ENCODE measurements around the gene RNF8. TPM values are rescaled to one million over a fixed set of nuclear protein-coding genes. Genes with fewer than 3 reads are reported as not detected.

The RNF8 gene
- total RNA-seq, 8 experiments from 2014 or later = 19.0 to 53.9 (median 22.9) TPM

- ATAC-seq (replicated peaks in 6 of 8) = no peak
- in situ Hi-C loops (cut with MboI; ENCODE audit: low pct_unique_long_range_greater_than_20kb in 2 of 9, low sequenced_read_pairs in 9 of 9, unreplicated experiment in 9 of 9) = loop anchor here in 1 of 9 experiments (25.0 kb wide), 1 partner anchor 315 kb away; the partner anchor contains the start of gene MDGA1
These were observed 18.3 kb downstream of the RNF8 start for GRCh38 chr6:37372116-37372515.

GRCh38 chr6:37373822-37374471 lies 20.2 kb downstream of the RNF8 start:
- Histone ChIP-seq H3K4me1 (replicated peaks in 1 of 2) (no peaks in the 10 kb centered on the region), H3K27ac (no peak overlapping the region), H3K4me3 (no peak overlapping the region)
- ATAC-seq (replicated peaks in 6 of 8) = peak in 2 of 8 experiments; percentile 75 to 88
- in situ Hi-C loops (cut with MboI; ENCODE audit: low pct_unique_long_range_greater_than_20kb in 2 of 9, low sequenced_read_pairs in 9 of 9, unreplicated experiment in 9 of 9) = loop anchor here in 1 of 9 experiments (25.0 kb wide), 1 partner anchor 313 kb away; the partner anchor contains the start of gene MDGA1
- 88 to 100% (median 100%) methylated on average over 1 of the region's 1 CpG; no CpG with 5 or more reads in 6 of the 10 experiments for WGBS, 10 experiments

More at GRCh38 chr6:37372116-37372515, 18.3 kb downstream of the RNF8 start:
- Histone ChIP-seq H3K4me3 (no peak overlapping the region), H3K4me1 (replicated peaks in 1 of 2) (no peaks in the 10 kb centered on the region), H3K27ac (no peak overlapping the region)
- WGBS, 10 experiments = 73 to 100% (median 100%) methylated on average over 1 of the region's 1 CpG

- ATAC-seq (replicated peaks in 6 of 8) = no peak
- in situ Hi-C loops (cut with MboI; ENCODE audit: low pct_unique_long_range_greater_than_20kb in 2 of 9, low sequenced_read_pairs in 9 of 9, unreplicated experiment in 9 of 9) = no loop called here
- no peak overlapping the region for H3K4me3 ChIP-seq
- no peaks in the 10 kb centered on the region for H3K4me1 ChIP-seq (replicated peaks in 1 of 2)
- H3K27ac ChIP-seq = no peak overlapping the region
These were observed 21.6 kb downstream of the RNF8 start for GRCh38 chr6:37375376-37375775.

GRCh38 chr6:37376078-37376743 lies 22.4 kb downstream of the RNF8 start:
- no peaks in the 10 kb centered on the region for H3K4me1 ChIP-seq (replicated peaks in 1 of 2)
- no peak for ATAC-seq (replicated peaks in 6 of 8)
- H3K27ac ChIP-seq = no peak overlapping the region
- in situ Hi-C loops (cut with MboI; ENCODE audit: low pct_unique_long_range_greater_than_20kb in 2 of 9, low sequenced_read_pairs in 9 of 9, unreplicated experiment in 9 of 9) = no loop called here
- no peak overlapping the region for H3K4me3 ChIP-seq
- WGBS, 10 experiments = 71 to 100% (median 90%) methylated on average over 1 to 4 of the region's 4 CpGs; no CpG with 5 or more reads in 1 of the 10 experiments

GRCh38 chr6:37381579-37381978 lies 27.8 kb downstream of the RNF8 start:
- WGBS, 10 experiments = 0 to 50% (median 0%) methylated on average over 1 to 2 of the region's 2 CpGs; no CpG with 5 or more reads in 2 of the 10 experiments
- H3K27ac ChIP-seq = no peak overlapping the region
- ATAC-seq (replicated peaks in 6 of 8) = peak; percentile 21 to 72 (median 50)
- in situ Hi-C loops (cut with MboI; ENCODE audit: low pct_unique_long_range_greater_than_20kb in 2 of 9, low sequenced_read_pairs in 9 of 9, unreplicated experiment in 9 of 9) = no loop called here
- H3K4me1 ChIP-seq (replicated peaks in 1 of 2) = no peaks in the 10 kb centered on the region
- H3K4me3 ChIP-seq = no peak overlapping the region

GRCh38 chr6:37382994-37383765 lies 29.4 kb downstream of the RNF8 start:
- H3K4me3 ChIP-seq = no peak overlapping the region
- no peak overlapping the region for H3K27ac ChIP-seq
- WGBS, 10 experiments = 100% methylated on average over 1 of the region's 1 CpG; no CpG with 5 or more reads in 6 of the 10 experiments
- ATAC-seq (replicated peaks in 6 of 8) = peak in 2 of 8 experiments; percentile 74 to 75
- no peaks in the 10 kb centered on the region for H3K4me1 ChIP-seq (replicated peaks in 1 of 2)
- in situ Hi-C loops (cut with MboI; ENCODE audit: low pct_unique_long_range_greater_than_20kb in 2 of 9, low sequenced_read_pairs in 9 of 9, unreplicated experiment in 9 of 9) = no loop called here

GRCh38 chr6:37388578-37388977 lies 34.8 kb downstream of the RNF8 start:
- in situ Hi-C loops (cut with MboI; ENCODE audit: low pct_unique_long_range_greater_than_20kb in 2 of 9, low sequenced_read_pairs in 9 of 9, unreplicated experiment in 9 of 9) = no loop called here
- H3K27ac ChIP-seq = no peak overlapping the region
- ATAC-seq (replicated peaks in 6 of 8) = no peak
- H3K4me3 ChIP-seq = no peak overlapping the region
- H3K4me1 ChIP-seq (replicated peaks in 1 of 2) = no peaks in the 10 kb centered on the region

GRCh38 chr6:37389857-37390256 lies 36.1 kb downstream of the RNF8 start:
- Histone ChIP-seq H3K27ac (no peak overlapping the region), H3K4me1 (replicated peaks in 1 of 2) (no peaks in the 10 kb centered on the region), H3K4me3 (no peak overlapping the region)
- no peak for ATAC-seq (replicated peaks in 6 of 8)
- WGBS, 10 experiments = 89 to 100% (median 100%) methylated on average over 1 to 2 of the region's 3 CpGs; no CpG with 5 or more reads in 5 of the 10 experiments
- in situ Hi-C loops (cut with MboI; ENCODE audit: low pct_unique_long_range_greater_than_20kb in 2 of 9, low sequenced_read_pairs in 9 of 9, unreplicated experiment in 9 of 9) = no loop called here

GRCh38 chr6:37391120-37391519 lies 37.3 kb downstream of the RNF8 start:
- 44 to 100% (median 100%) methylated on average over 1 to 2 of the region's 2 CpGs; no CpG with 5 or more reads in 3 of the 10 experiments for WGBS, 10 experiments

GRCh38 chr6:37392821-37393220 lies 39.0 kb downstream of the RNF8 start:
- Histone ChIP-seq H3K4me3 (no peak overlapping the region), H3K27ac (no peak overlapping the region), H3K4me1 (replicated peaks in 1 of 2) (no peaks in the 10 kb centered on the region)
- 71 to 100% (median 100%) methylated on average over 1 of the region's 1 CpG; no CpG with 5 or more reads in 3 of the 10 experiments for WGBS, 10 experiments
- ATAC-seq (replicated peaks in 6 of 8) = no peak
- in situ Hi-C loops (cut with MboI; ENCODE audit: low pct_unique_long_range_greater_than_20kb in 2 of 9, low sequenced_read_pairs in 9 of 9, unreplicated experiment in 9 of 9) = no loop called here

More at GRCh38 chr6:37391120-37391519, 37.3 kb downstream of the RNF8 start:
- no peak overlapping the region for H3K27ac ChIP-seq
- ATAC-seq (replicated peaks in 6 of 8) = peak in 1 of 8 experiments; percentile 56
- no peaks in the 10 kb centered on the region for H3K4me1 ChIP-seq (replicated peaks in 1 of 2)
- in situ Hi-C loops (cut with MboI; ENCODE audit: low pct_unique_long_range_greater_than_20kb in 2 of 9, low sequenced_read_pairs in 9 of 9, unreplicated experiment in 9 of 9) = no loop called here
- no peak overlapping the region for H3K4me3 ChIP-seq

- no peaks in the 10 kb centered on the region for H3K4me1 ChIP-seq (replicated peaks in 1 of 2)
- in situ Hi-C loops (cut with MboI; ENCODE audit: low pct_unique_long_range_greater_than_20kb in 2 of 9, low sequenced_read_pairs in 9 of 9, unreplicated experiment in 9 of 9) = no loop called here
- 13 to 100% (median 79%) methylated on average over 1 of the region's 1 CpG; no CpG with 5 or more reads in 6 of the 10 experiments for WGBS, 10 experiments
- ATAC-seq (replicated peaks in 6 of 8) = no peak
- H3K4me3 ChIP-seq = no peak overlapping the region
- no peak overlapping the region for H3K27ac ChIP-seq
These were observed 39.7 kb downstream of the RNF8 start for GRCh38 chr6:37393381-37393929.

- Histone ChIP-seq H3K27ac (no peak overlapping the region), H3K4me1 (replicated peaks in 1 of 2) (no peaks in the 10 kb centered on the region), H3K4me3 (no peak overlapping the region)
- 0 to 100% (median 97%) methylated on average over 1 to 3 of the region's 4 CpGs; no CpG with 5 or more reads in 2 of the 10 experiments for WGBS, 10 experiments
- in situ Hi-C loops (cut with MboI; ENCODE audit: low pct_unique_long_range_greater_than_20kb in 2 of 9, low sequenced_read_pairs in 9 of 9, unreplicated experiment in 9 of 9) = no loop called here
- peak in 2 of 8 experiments; percentile 21 to 52 for ATAC-seq (replicated peaks in 6 of 8)
These were observed 42.9 kb downstream of the RNF8 start for GRCh38 chr6:37396571-37397180.
